ENCODE results near the gene STXBP4.

The STXBP4 gene

GRCh38 chr17:55171634-55172328 is 203.2 kb downstream of the STXBP4 start:
- H3K9me3 ChIP-seq (ENCODE audit: control insufficient read depth in 5 of 5, low read length in 5 of 5), result peaks cover 3 to 10% (median 6%) of the 10 kb centered on the region in 5 donors
- H3K9ac ChIP-seq (ENCODE audit: low read length in 5 of 5), result no peak overlapping the region
- no peaks in the 10 kb centered on the region for H3K27me3 ChIP-seq (ENCODE audit: control insufficient read depth in 5 of 5, insufficient read depth in 4 of 5, low read length in 5 of 5)
- no peak overlapping the region for H3K4me3 ChIP-seq (ENCODE audit: low read depth in 1 of 5, low read length in 5 of 5)
- no peaks in the 10 kb centered on the region for H3K4me1 ChIP-seq (ENCODE audit: control insufficient read depth in 5 of 5, insufficient read depth in 5 of 5, low read length in 5 of 5)
- H3K27ac ChIP-seq (ENCODE audit: low read depth, low read length), result no peak overlapping the region
- H3K36me3 ChIP-seq (ENCODE audit: control insufficient read depth in 5 of 5, insufficient read depth in 5 of 5, low read length in 5 of 5), result peaks cover 0 to 2% (median 0%) of the 10 kb centered on the region in 5 donors

- no peaks in the 10 kb centered on the region for H3K27me3 ChIP-seq (ENCODE audit: control insufficient read depth in 5 of 5, insufficient read depth in 4 of 5, low read length in 5 of 5)
- H3K36me3 ChIP-seq (ENCODE audit: control insufficient read depth in 5 of 5, insufficient read depth in 5 of 5, low read length in 5 of 5), result peaks cover 0 to 2% (median 0%) of the 10 kb centered on the region in 5 donors
- peaks cover 3 to 10% (median 6%) of the 10 kb centered on the region in 5 donors for H3K9me3 ChIP-seq (ENCODE audit: control insufficient read depth in 5 of 5, low read length in 5 of 5)
- H3K27ac ChIP-seq (ENCODE audit: low read depth, low read length), result no peak overlapping the region
- no peak overlapping the region for H3K4me3 ChIP-seq (ENCODE audit: low read depth in 1 of 5, low read length in 5 of 5)
- H3K4me1 ChIP-seq (ENCODE audit: control insufficient read depth in 5 of 5, insufficient read depth in 5 of 5, low read length in 5 of 5), result no peaks in the 10 kb centered on the region
- H3K9ac ChIP-seq (ENCODE audit: low read length in 5 of 5), result no peak overlapping the region
Measured at GRCh38 chr17:55172612-55173011, 204.0 kb downstream of the STXBP4 start.

- Histone ChIP-seq H3K27ac (ENCODE audit: low read depth, low read length) (no peak overlapping the region), H3K36me3 (ENCODE audit: control insufficient read depth in 5 of 5, insufficient read depth in 5 of 5, low read length in 5 of 5) (no peaks in the 10 kb centered on the region), H3K4me3 (ENCODE audit: low read depth in 1 of 5, low read length in 5 of 5) (no peak overlapping the region), H3K27me3 (ENCODE audit: control insufficient read depth in 5 of 5, insufficient read depth in 4 of 5, low read length in 5 of 5) (no peaks in the 10 kb centered on the region), H3K4me1 (ENCODE audit: control insufficient read depth in 5 of 5, insufficient read depth in 5 of 5, low read length in 5 of 5) (no peaks in the 10 kb centered on the region), H3K9me3 (ENCODE audit: control insufficient read depth in 5 of 5, low read length in 5 of 5) (peaks cover 3 to 10% (median 6%) of the 10 kb centered on the region in 5 donors), H3K9ac (ENCODE audit: low read length in 5 of 5) (no peak overlapping the region)
Measured at GRCh38 chr17:55174133-55174532, 205.6 kb downstream of the STXBP4 start.

- Histone ChIP-seq H3K27ac (ENCODE audit: low read depth, low read length) (no peak overlapping the region), H3K4me3 (ENCODE audit: low read depth in 1 of 5, low read length in 5 of 5) (no peak overlapping the region), H3K9me3 (ENCODE audit: control insufficient read depth in 5 of 5, low read length in 5 of 5) (peaks cover 3 to 10% (median 6%) of the 10 kb centered on the region in 5 donors), H3K27me3 (ENCODE audit: control insufficient read depth in 5 of 5, insufficient read depth in 4 of 5, low read length in 5 of 5) (no peaks in the 10 kb centered on the region), H3K4me1 (ENCODE audit: control insufficient read depth in 5 of 5, insufficient read depth in 5 of 5, low read length in 5 of 5) (no peaks in the 10 kb centered on the region), H3K36me3 (ENCODE audit: control insufficient read depth in 5 of 5, insufficient read depth in 5 of 5, low read length in 5 of 5) (no peaks in the 10 kb centered on the region), H3K9ac (ENCODE audit: low read length in 5 of 5) (no peak overlapping the region)
Measured at GRCh38 chr17:55175788-55176427, 207.3 kb downstream of the STXBP4 start.

GRCh38 chr17:55177159-55177854 is 208.7 kb downstream of the STXBP4 start:
- H3K4me1 ChIP-seq (ENCODE audit: control insufficient read depth in 5 of 5, insufficient read depth in 5 of 5, low read length in 5 of 5), result no peaks in the 10 kb centered on the region

GRCh38 chr17:55177855-55178217 is 209.3 kb downstream of the STXBP4 start:
- Histone ChIP-seq H3K9me3 (ENCODE audit: control insufficient read depth in 5 of 5, low read length in 5 of 5) (peaks cover 3 to 10% (median 6%) of the 10 kb centered on the region in 5 donors), H3K27me3 (ENCODE audit: control insufficient read depth in 5 of 5, insufficient read depth in 4 of 5, low read length in 5 of 5) (no peaks in the 10 kb centered on the region), H3K27ac (ENCODE audit: low read depth, low read length) (no peak overlapping the region), H3K4me3 (ENCODE audit: low read depth in 1 of 5, low read length in 5 of 5) (no peak overlapping the region), H3K36me3 (ENCODE audit: control insufficient read depth in 5 of 5, insufficient read depth in 5 of 5, low read length in 5 of 5) (no peaks in the 10 kb centered on the region), H3K4me1 (ENCODE audit: control insufficient read depth in 5 of 5, insufficient read depth in 5 of 5, low read length in 5 of 5) (no peaks in the 10 kb centered on the region), H3K9ac (ENCODE audit: low read length in 5 of 5) (no peak overlapping the region)

More at GRCh38 chr17:55177159-55177854, 208.7 kb downstream of the STXBP4 start:
- Histone ChIP-seq H3K27me3 (ENCODE audit: control insufficient read depth in 5 of 5, insufficient read depth in 4 of 5, low read length in 5 of 5) (no peaks in the 10 kb centered on the region), H3K27ac (ENCODE audit: low read depth, low read length) (no peak overlapping the region), H3K9me3 (ENCODE audit: control insufficient read depth in 5 of 5, low read length in 5 of 5) (peaks cover 3 to 10% (median 6%) of the 10 kb centered on the region in 5 donors), H3K36me3 (ENCODE audit: control insufficient read depth in 5 of 5, insufficient read depth in 5 of 5, low read length in 5 of 5) (no peaks in the 10 kb centered on the region), H3K9ac (ENCODE audit: low read length in 5 of 5) (no peak overlapping the region), H3K4me3 (ENCODE audit: low read depth in 1 of 5, low read length in 5 of 5) (no peak overlapping the region)

- no peak overlapping the region for H3K27ac ChIP-seq (ENCODE audit: low read depth, low read length)
- no peaks in the 10 kb centered on the region for H3K27me3 ChIP-seq (ENCODE audit: control insufficient read depth in 5 of 5, insufficient read depth in 4 of 5, low read length in 5 of 5)
- H3K9ac ChIP-seq (ENCODE audit: low read length in 5 of 5), result no peak overlapping the region
- no peaks in the 10 kb centered on the region for H3K4me1 ChIP-seq (ENCODE audit: control insufficient read depth in 5 of 5, insufficient read depth in 5 of 5, low read length in 5 of 5)
- H3K9me3 ChIP-seq (ENCODE audit: control insufficient read depth in 5 of 5, low read length in 5 of 5), result no peaks in the 10 kb centered on the region
- no peaks in the 10 kb centered on the region for H3K36me3 ChIP-seq (ENCODE audit: control insufficient read depth in 5 of 5, insufficient read depth in 5 of 5, low read length in 5 of 5)
- H3K4me3 ChIP-seq (ENCODE audit: low read depth in 1 of 5, low read length in 5 of 5), result no peak overlapping the region
Measured at GRCh38 chr17:55186937-55187770, 218.6 kb downstream of the STXBP4 start.

- no peaks in the 10 kb centered on the region for H3K9me3 ChIP-seq (ENCODE audit: control insufficient read depth in 5 of 5, low read length in 5 of 5)
- no peak overlapping the region for H3K4me3 ChIP-seq (ENCODE audit: low read depth in 1 of 5, low read length in 5 of 5)
- H3K27me3 ChIP-seq (ENCODE audit: control insufficient read depth in 5 of 5, insufficient read depth in 4 of 5, low read length in 5 of 5), result no peaks in the 10 kb centered on the region
- no peak overlapping the region for H3K27ac ChIP-seq (ENCODE audit: low read depth, low read length)
- H3K9ac ChIP-seq (ENCODE audit: low read length in 5 of 5), result no peak overlapping the region
- H3K36me3 ChIP-seq (ENCODE audit: control insufficient read depth in 5 of 5, insufficient read depth in 5 of 5, low read length in 5 of 5), result no peaks in the 10 kb centered on the region
- H3K4me1 ChIP-seq (ENCODE audit: control insufficient read depth in 5 of 5, insufficient read depth in 5 of 5, low read length in 5 of 5), result no peaks in the 10 kb centered on the region
Measured at GRCh38 chr17:55190748-55191147, 222.2 kb downstream of the STXBP4 start.

GRCh38 chr17:55198690-55199370 is 230.3 kb downstream of the STXBP4 start:
- Histone ChIP-seq H3K9me3 (ENCODE audit: control insufficient read depth in 5 of 5, low read length in 5 of 5) (peaks cover 0 to 3% (median 0%) of the 10 kb centered on the region in 5 donors), H3K4me1 (ENCODE audit: control insufficient read depth in 5 of 5, insufficient read depth in 5 of 5, low read length in 5 of 5) (peaks cover 0 to 3% (median 0%) of the 10 kb centered on the region in 5 donors), H3K27me3 (ENCODE audit: control insufficient read depth in 5 of 5, insufficient read depth in 4 of 5, low read length in 5 of 5) (no peaks in the 10 kb centered on the region), H3K4me3 (ENCODE audit: low read depth in 1 of 5, low read length in 5 of 5) (no peak overlapping the region), H3K9ac (ENCODE audit: low read length in 5 of 5) (no peak overlapping the region), H3K36me3 (ENCODE audit: control insufficient read depth in 5 of 5, insufficient read depth in 5 of 5, low read length in 5 of 5) (no peaks in the 10 kb centered on the region), H3K27ac (ENCODE audit: low read depth, low read length) (no peak overlapping the region)
